22Rv1 (cell line): ENCODE data around the gene CKS1B.
A peak's percentile ranks its signal among the peaks of the same experiment; 100 is the strongest.
"Not testable (repeated sequence)": the region's sequence is repeated elsewhere in the genome, so short reads cannot be mapped to it uniquely, and the experiment has no call there.

Experiments used
- H3K27ac ChIP-seq: fragments of 450-650 bp; 2 replicates; pipeline ENCODE4 v1.5.1; 2017
- ZFX ChIP-seq: fragments of 450-650 bp; IDR thresholded peaks from 2 replicates; pipeline ENCODE4 v1.6.1; 2017; ENCODE audit warnings: antibody characterized with exemption, borderline replicate concordance
- TF ChIP-seq, protein P1 (sequence below): fragments of 450-650 bp; IDR thresholded peaks from 2 replicates; pipeline ENCODE4 v1.5.1; 2017; ENCODE audit warnings: mild to moderate bottlenecking

The CKS1B gene

GRCh38 chr1:154982341-154982740 lies 7.9 kb downstream of the CKS1B start:
- H3K27ac ChIP-seq = peak overlapping the region; percentile 80

DNA sequence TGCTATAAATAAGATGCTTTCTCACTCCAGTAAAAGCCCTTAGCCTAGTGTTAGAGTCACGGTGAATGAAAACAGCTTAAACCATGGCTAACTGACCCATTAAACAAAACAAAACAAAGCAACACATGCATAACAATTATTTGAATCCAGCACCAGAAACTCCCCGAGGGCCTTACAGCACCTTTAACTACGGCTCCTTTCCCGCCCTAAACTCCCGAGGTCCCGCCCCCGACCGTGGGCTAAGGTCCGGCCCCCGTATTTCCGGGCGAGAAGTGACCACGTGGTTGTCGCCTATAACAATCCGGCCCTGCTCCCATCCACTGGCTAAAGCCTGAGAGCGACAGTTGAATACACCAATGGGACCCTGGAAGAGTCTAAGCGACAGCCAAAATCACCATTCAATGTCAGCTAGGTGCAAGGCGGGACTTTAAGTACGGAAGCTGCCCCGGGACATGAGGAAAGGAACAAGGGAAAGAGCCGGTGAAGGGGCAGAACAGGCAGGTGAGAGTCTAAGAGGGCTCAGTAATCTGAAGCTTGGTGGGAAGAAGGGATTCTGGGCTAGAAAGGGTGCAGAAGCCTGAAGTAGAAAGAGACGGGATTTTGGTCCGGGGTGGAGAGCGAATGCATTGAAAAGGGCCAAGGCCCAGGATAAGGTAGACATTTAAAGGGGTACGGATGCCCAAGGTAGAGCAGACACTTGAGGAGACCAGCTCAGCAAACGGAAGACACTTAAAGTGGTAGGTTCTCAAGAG lies 8.6 kb downstream of the CKS1B start, which contains the start of gene FLAD1:
TSS of gene FLAD1 (plus strand) at position 448 of the 752 bp plus-strand sequence. CDS start 351 bp downstream, outside the sequence.
- peak within 1 kb of the TSS; percentile 80 for H3K27ac ChIP-seq
- TF ChIP-seq, protein P1, sequence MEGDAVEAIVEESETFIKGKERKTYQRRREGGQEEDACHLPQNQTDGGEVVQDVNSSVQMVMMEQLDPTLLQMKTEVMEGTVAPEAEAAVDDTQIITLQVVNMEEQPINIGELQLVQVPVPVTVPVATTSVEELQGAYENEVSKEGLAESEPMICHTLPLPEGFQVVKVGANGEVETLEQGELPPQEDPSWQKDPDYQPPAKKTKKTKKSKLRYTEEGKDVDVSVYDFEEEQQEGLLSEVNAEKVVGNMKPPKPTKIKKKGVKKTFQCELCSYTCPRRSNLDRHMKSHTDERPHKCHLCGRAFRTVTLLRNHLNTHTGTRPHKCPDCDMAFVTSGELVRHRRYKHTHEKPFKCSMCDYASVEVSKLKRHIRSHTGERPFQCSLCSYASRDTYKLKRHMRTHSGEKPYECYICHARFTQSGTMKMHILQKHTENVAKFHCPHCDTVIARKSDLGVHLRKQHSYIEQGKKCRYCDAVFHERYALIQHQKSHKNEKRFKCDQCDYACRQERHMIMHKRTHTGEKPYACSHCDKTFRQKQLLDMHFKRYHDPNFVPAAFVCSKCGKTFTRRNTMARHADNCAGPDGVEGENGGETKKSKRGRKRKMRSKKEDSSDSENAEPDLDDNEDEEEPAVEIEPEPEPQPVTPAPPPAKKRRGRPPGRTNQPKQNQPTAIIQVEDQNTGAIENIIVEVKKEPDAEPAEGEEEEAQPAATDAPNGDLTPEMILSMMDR = no peak
- no peak for TF ChIP-seq ZFX

More at GRCh38 chr1:154982341-154982740, 7.9 kb downstream of the CKS1B start:
- no peak for TF ChIP-seq ZFX
- TF ChIP-seq, protein P1 = no peak

GRCh38 chr1:154983776-154984466 lies 9.4 kb downstream of the CKS1B start:
- no peak for TF ChIP-seq ZFX
- TF ChIP-seq, protein P1 = no peak
- peak overlapping the region; percentile 80 for H3K27ac ChIP-seq

- not testable (repeated sequence) for H3K27ac ChIP-seq
Observed at GRCh38 chr1:154986736-154987135, 12.3 kb downstream of the CKS1B start.

DNA sequence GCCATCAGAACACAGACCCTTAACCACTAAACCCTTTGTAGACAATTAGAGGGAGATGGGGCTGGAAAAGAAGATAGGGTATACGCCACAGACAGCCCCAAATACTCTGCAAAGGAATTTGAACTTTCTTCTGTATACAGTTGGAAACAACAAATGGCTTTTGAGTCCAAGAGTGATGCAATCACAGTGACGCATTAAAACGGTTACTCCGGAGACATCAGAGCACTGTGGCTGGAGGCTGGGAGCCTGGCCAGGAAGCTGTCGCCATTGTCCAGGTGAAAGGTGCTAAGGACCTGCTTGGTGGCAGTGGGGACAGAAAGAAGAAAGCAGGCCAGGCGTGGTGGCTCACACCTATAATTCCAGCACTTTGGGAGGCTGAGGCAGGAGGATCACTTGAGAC lies 12.8 kb downstream of the CKS1B start:
- TF ChIP-seq, protein P1 = no peak
- no peak for TF ChIP-seq ZFX
- H3K27ac ChIP-seq = no peak overlapping the region

DNA sequence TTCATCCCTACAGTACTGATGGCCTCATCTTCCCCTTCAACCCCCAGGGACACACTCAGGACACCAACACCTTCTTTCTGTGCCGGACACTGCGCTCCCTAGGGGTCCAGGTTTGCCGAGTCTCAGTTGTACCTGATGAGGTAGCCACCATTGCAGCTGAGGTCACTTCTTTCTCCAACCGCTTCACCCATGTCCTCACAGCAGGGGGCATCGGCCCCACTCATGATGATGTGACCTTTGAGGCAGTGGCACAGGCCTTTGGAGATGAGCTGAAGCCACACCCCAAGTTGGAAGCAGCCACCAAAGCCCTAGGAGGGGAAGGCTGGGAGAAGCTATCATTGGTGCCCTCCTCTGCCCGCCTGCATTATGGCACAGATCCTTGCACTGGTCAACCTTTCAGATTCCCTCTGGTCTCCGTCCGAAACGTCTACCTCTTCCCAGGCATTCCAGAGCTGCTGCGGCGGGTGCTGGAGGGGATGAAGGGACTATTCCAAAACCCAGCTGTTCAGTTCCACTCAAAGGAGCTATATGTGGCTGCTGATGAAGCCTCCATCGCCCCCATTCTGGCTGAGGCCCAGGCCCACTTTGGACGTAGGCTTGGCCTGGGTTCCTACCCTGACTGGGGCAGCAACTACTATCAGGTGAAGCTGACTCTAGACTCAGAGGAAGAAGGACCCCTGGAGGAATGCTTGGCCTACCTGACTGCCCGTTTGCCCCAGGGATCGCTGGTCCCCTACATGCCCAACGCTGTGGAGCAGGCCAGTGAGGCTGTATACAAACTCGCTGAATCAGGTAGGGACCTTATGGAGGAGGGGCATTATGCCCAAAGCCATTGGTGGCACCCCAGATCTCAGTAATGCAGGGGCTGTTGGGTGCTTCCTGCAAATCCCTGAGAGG lies 13.8 kb downstream of the CKS1B start:
- no peak for TF ChIP-seq ZFX
- TF ChIP-seq, protein P1 = peak; percentile 20; the same call in 1 of the 2 replicates
- peak overlapping the region; percentile 29; the same call in 1 of the 2 replicates for H3K27ac ChIP-seq

DNA sequence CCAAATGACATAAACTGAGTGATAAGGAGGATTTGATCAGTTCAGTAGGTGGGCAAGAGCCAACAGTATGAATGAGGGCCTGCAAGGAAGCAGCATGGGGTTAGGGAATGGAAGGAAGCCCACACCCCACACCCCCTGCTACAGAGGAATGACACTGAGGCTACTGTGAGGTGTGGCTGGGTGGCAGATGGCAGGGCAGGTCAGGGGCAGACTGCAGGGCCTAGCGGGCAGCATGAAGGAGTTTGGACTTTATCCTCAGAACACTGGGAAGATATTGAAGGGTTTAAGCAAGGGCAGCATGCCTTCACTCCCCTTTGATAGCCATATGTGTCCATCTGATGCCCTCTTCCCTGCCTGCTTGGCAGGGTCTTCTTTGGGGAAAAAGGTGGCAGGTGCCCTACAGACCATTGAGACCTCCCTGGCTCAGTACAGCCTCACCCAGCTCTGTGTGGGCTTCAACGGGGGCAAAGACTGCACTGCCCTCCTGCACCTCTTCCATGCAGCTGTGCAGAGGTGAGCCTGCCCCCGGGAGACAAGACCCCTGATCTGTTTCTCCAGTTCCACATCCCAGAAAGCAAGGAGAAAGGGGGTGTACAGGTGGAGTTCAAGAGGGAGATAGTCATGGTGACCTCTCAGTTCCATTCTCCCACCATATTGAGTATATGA lies 14.8 kb downstream of the CKS1B start:
- TF ChIP-seq ZFX = no peak
- peak overlapping the region; percentile 29 for H3K27ac ChIP-seq
